Activated naive CD8-positive, alpha-beta T cell treated with anti-CD3 and anti-CD28 coated beads, Interleukin-2, amount 10 ng/mL, durations not matched to agents 7 days and 5 days (primary cell): ENCODE data around the gene ATG9B. TPM values are rescaled to one million over a fixed set of nuclear protein-coding genes. Genes with fewer than 3 reads are reported as not detected.
A peak's percentile ranks its signal among the peaks of the same experiment; 100 is the strongest.

Experiments
- ATAC-seq: fragments of 150-1000 bp; cut with Tn5 transposase; one replicate; pipeline ENCODE4 v1.10.0; 2021; ENCODE audit warnings: low read depth, moderate library complexity
- POLR2A ChIA-PET: fragments of 350-600 bp; sonication (Branson Sonifier 250); formaldehyde crosslinking; loops from one replicate; lab custom pipeline; 2021; ENCODE audit warnings: antibody characterized with exemption; lab: Charles Lee
- DNase-seq: peaks from one replicate; pipeline ENCODE4 v3.0.0; 2021
- H3K27ac Mint-ChIP-seq: one replicate; pipeline ENCODE4 v1.8.0; 2022; ENCODE audit warnings: mild to moderate bottlenecking, mixed read lengths
- H3K27me3 Mint-ChIP-seq: one replicate; pipeline ENCODE4 v1.8.0; 2022; ENCODE audit warnings: mild to moderate bottlenecking, moderate library complexity, mixed read lengths
- H3K36me3 Mint-ChIP-seq: one replicate; pipeline ENCODE4 v1.8.0; 2021; ENCODE audit warnings: mild to moderate bottlenecking, mixed read lengths
- H3K4me1 Mint-ChIP-seq: one replicate; pipeline ENCODE4 v1.8.0; 2021; ENCODE audit warnings: mixed read lengths
- H3K4me3 Mint-ChIP-seq: one replicate; pipeline ENCODE4 v1.8.0; 2022; ENCODE audit warnings: mild to moderate bottlenecking, moderate library complexity, mixed read lengths
- H3K9me3 Mint-ChIP-seq: one replicate; pipeline ENCODE4 v1.8.0; 2021; ENCODE audit warnings: mixed read lengths
- total RNA-seq, 2 experiments: library from RNA; stranded (reverse); gene quantifications; one replicate each; pipeline ENCODE4 v1.2.3, GENCODE V29; 2021

ATG9B gene
- total RNA-seq, 2 experiments from 2014 or later, result 11.1 to 11.6 TPM

GRCh38 chr7:151039850-151040548 is 15.7 kb upstream of the ATG9B start:
- H3K4me3 Mint-ChIP-seq, result no peak overlapping the region
- H3K36me3 Mint-ChIP-seq, result peaks cover 2% of the 10 kb centered on the region
- peaks cover 4% of the 10 kb centered on the region for H3K4me1 Mint-ChIP-seq

GRCh38 chr7:151038951-151039849 is 14.9 kb upstream of the ATG9B start:
- H3K27ac Mint-ChIP-seq, result peak overlapping the region; percentile 58
- H3K4me1 Mint-ChIP-seq, result peaks cover 4% of the 10 kb centered on the region
- no peaks in the 10 kb centered on the region for H3K27me3 Mint-ChIP-seq
- POLR2A ChIA-PET, result interaction anchor here (1.0 to 3.1 kb wide), 2 partner anchors 11 to 12 kb away, joined by 3 to 11 read pairs; partner anchors contain the start of gene ABCB8
- ATAC-seq (peak; percentile 52), DNase-seq (no peak)
- no peak overlapping the region for H3K4me3 Mint-ChIP-seq
- H3K9me3 Mint-ChIP-seq, result no peaks in the 10 kb centered on the region
- peaks cover 2% of the 10 kb centered on the region for H3K36me3 Mint-ChIP-seq

More at GRCh38 chr7:151039850-151040548, 15.7 kb upstream of the ATG9B start:
- Mint-ChIP-seq H3K9me3 (no peaks in the 10 kb centered on the region), H3K27me3 (no peaks in the 10 kb centered on the region), H3K27ac (no peak overlapping the region)
- POLR2A ChIA-PET, result interaction anchor here (0.6 to 1.0 kb wide), 2 partner anchors 11 to 48 kb away, joined by 3 read pairs; no protein-coding TSS in a partner anchor
- no peak for DNase-seq
- no peak for ATAC-seq

- peaks cover 4% of the 10 kb centered on the region for H3K4me1 Mint-ChIP-seq
- H3K27me3 Mint-ChIP-seq, result no peaks in the 10 kb centered on the region
- no peak for ATAC-seq
- POLR2A ChIA-PET, result no interaction called here
- H3K27ac Mint-ChIP-seq, result no peak overlapping the region
- H3K36me3 Mint-ChIP-seq, result peaks cover 2% of the 10 kb centered on the region
- no peaks in the 10 kb centered on the region for H3K9me3 Mint-ChIP-seq
- no peak overlapping the region for H3K4me3 Mint-ChIP-seq
- no peak for DNase-seq
These were observed 11.6 kb upstream of the ATG9B start for GRCh38 chr7:151035902-151036301.

GRCh38 chr7:151035026-151035717 is 10.9 kb upstream of the ATG9B start:
- Mint-ChIP-seq H3K4me3 (no peak overlapping the region), H3K36me3 (peaks cover 2% of the 10 kb centered on the region), H3K27me3 (no peaks in the 10 kb centered on the region), H3K27ac (no peak overlapping the region), H3K9me3 (no peaks in the 10 kb centered on the region), H3K4me1 (peaks cover 4% of the 10 kb centered on the region)
- ATAC-seq (no peak), DNase-seq (no peak)
- POLR2A ChIA-PET, result no interaction called here

GRCh38 chr7:151034312-151035025 is 10.2 kb upstream of the ATG9B start:
- Mint-ChIP-seq H3K9me3 (no peaks in the 10 kb centered on the region), H3K27ac (no peak overlapping the region), H3K36me3 (peaks cover 2% of the 10 kb centered on the region), H3K4me3 (no peak overlapping the region), H3K27me3 (no peaks in the 10 kb centered on the region), H3K4me1 (peaks cover 6% of the 10 kb centered on the region)
- POLR2A ChIA-PET, result interaction anchor here (0.9 kb wide), 1 partner anchor 12 kb away, joined by 3 read pairs; no protein-coding TSS in a partner anchor
- no peak for ATAC-seq
- no peak for DNase-seq

- POLR2A ChIA-PET, result interaction anchor here (0.9 kb wide), 1 partner anchor 12 kb away, joined by 3 read pairs; no protein-coding TSS in a partner anchor
- H3K36me3 Mint-ChIP-seq, result no peaks in the 10 kb centered on the region
- no peak overlapping the region for H3K27ac Mint-ChIP-seq
- no peak overlapping the region for H3K4me3 Mint-ChIP-seq
- DNase-seq (no peak), ATAC-seq (no peak)
- no peaks in the 10 kb centered on the region for H3K9me3 Mint-ChIP-seq
- peaks cover 5% of the 10 kb centered on the region for H3K4me1 Mint-ChIP-seq
- no peaks in the 10 kb centered on the region for H3K27me3 Mint-ChIP-seq
These were observed 9.6 kb upstream of the ATG9B start for GRCh38 chr7:151033864-151034249.

- H3K4me3 Mint-ChIP-seq, result no peak overlapping the region
- POLR2A ChIA-PET, result interaction anchor here (0.9 kb wide), 1 partner anchor 13 kb away, joined by 3 read pairs; no protein-coding TSS in a partner anchor
- H3K9me3 Mint-ChIP-seq, result no peaks in the 10 kb centered on the region
- ATAC-seq (no peak), DNase-seq (no peak)
- H3K4me1 Mint-ChIP-seq, result peaks cover 8% of the 10 kb centered on the region
- H3K27me3 Mint-ChIP-seq, result no peaks in the 10 kb centered on the region
- H3K36me3 Mint-ChIP-seq, result peaks cover 2% of the 10 kb centered on the region
- no peak overlapping the region for H3K27ac Mint-ChIP-seq
These were observed 8.9 kb upstream of the ATG9B start for GRCh38 chr7:151032936-151033863.

- POLR2A ChIA-PET, result no interaction called here
- peaks cover 15% of the 10 kb centered on the region for H3K4me1 Mint-ChIP-seq
- no peak for ATAC-seq
- H3K36me3 Mint-ChIP-seq, result peaks cover 2% of the 10 kb centered on the region
- DNase-seq, result no peak
- no peak overlapping the region for H3K4me3 Mint-ChIP-seq
- no peaks in the 10 kb centered on the region for H3K27me3 Mint-ChIP-seq
- H3K9me3 Mint-ChIP-seq, result no peaks in the 10 kb centered on the region
- no peak overlapping the region for H3K27ac Mint-ChIP-seq
These were observed 6.7 kb upstream of the ATG9B start for GRCh38 chr7:151031011-151031410.

GRCh38 chr7:151028948-151029501 is 4.7 kb upstream of the ATG9B start:
- H3K9me3 Mint-ChIP-seq, result no peaks in the 10 kb centered on the region
- H3K27ac Mint-ChIP-seq, result peak overlapping the region; percentile 92
- ATAC-seq (no peak), DNase-seq (no peak)
- H3K36me3 Mint-ChIP-seq, result peaks cover 2% of the 10 kb centered on the region
- H3K4me1 Mint-ChIP-seq, result peaks cover 15% of the 10 kb centered on the region
- no peaks in the 10 kb centered on the region for H3K27me3 Mint-ChIP-seq
- POLR2A ChIA-PET, result interaction anchor here (0.7 to 1.7 kb wide), 13 partner anchors 9 to 198 kb away, joined by 3 to 26 read pairs (median 6); partner anchors contain the start of genes ABCF2, FASTK, SLC4A2 and TMUB1
- H3K4me3 Mint-ChIP-seq, result peak overlapping the region; percentile 86

- Mint-ChIP-seq H3K9me3 (no peaks in the 10 kb centered on the region), H3K4me1 (peaks cover 15% of the 10 kb centered on the region), H3K4me3 (peak within 1 kb of the TSS; percentile 86), H3K36me3 (peaks cover 2% of the 10 kb centered on the region), H3K27ac (peak within 1 kb of the TSS; percentile 92), H3K27me3 (no peaks in the 10 kb centered on the region)
- POLR2A ChIA-PET, result interaction anchor here (0.6 to 1.7 kb wide), 16 partner anchors 10 to 273 kb away, joined by 3 to 26 read pairs (median 5); partner anchors contain the start of genes ABCF2, FASTK, SLC4A2 and TMUB1
- DNase-seq (peak; percentile 94), ATAC-seq (peak; percentile 97)
These were observed 4.0 kb upstream of the ATG9B start, which contains the start of gene ABCB8 for GRCh38 chr7:151028131-151028947. TSS of gene ABCB8 (plus strand) at chr7:151028450. CDS start at chr7:151028516, 66 bp downstream.
